Stimulated activated CD4-positive, alpha-beta T cell treated with anti-CD3 and anti-CD28 coated beads, Interleukin-2, amount 100 ng/mL, for 4 hours (primary cell): ENCODE results near the gene SLC28A1.

ENCODE experiments used
- DNase-seq: peaks from one replicate; pipeline ENCODE4 v3.0.0-alpha.2; 2020; ENCODE audit warnings: low read depth

Gene SLC28A1

GRCh38 chr15:84886211-84886983 lies 1.9 kb downstream of the SLC28A1 start:
- DNase-seq: no peak

GRCh38 chr15:84886984-84887299 lies 2.5 kb downstream of the SLC28A1 start:
- DNase-seq: no peak

GRCh38 chr15:84887938-84888337 lies 3.5 kb downstream of the SLC28A1 start:
- DNase-seq: no peak

GRCh38 chr15:84888639-84889038 lies 4.2 kb downstream of the SLC28A1 start:
- DNase-seq: no peak

- no peak for DNase-seq
These were observed 5.0 kb downstream of the SLC28A1 start for GRCh38 chr15:84889313-84889990.

- DNase-seq: no peak
These were observed 5.7 kb downstream of the SLC28A1 start for GRCh38 chr15:84889991-84890669.

GRCh38 chr15:84890670-84891162 lies 6.3 kb downstream of the SLC28A1 start:
- DNase-seq: no peak

GRCh38 chr15:84891339-84891738 lies 6.9 kb downstream of the SLC28A1 start:
- DNase-seq: no peak

- DNase-seq: no peak
These were observed 8.4 kb downstream of the SLC28A1 start for GRCh38 chr15:84892786-84893307.

GRCh38 chr15:84893607-84894006 lies 9.1 kb downstream of the SLC28A1 start:
- DNase-seq: no peak

GRCh38 chr15:84894736-84895425 lies 10.4 kb downstream of the SLC28A1 start:
- DNase-seq: no peak

GRCh38 chr15:84898761-84899160 lies 14.3 kb downstream of the SLC28A1 start:
- DNase-seq: no peak

GRCh38 chr15:84899750-84900149 lies 15.3 kb downstream of the SLC28A1 start:
- DNase-seq: no peak

GRCh38 chr15:84901540-84901939 lies 17.1 kb downstream of the SLC28A1 start:
- no peak for DNase-seq

GRCh38 chr15:84903751-84904150 lies 19.3 kb downstream of the SLC28A1 start:
- no peak for DNase-seq

- no peak for DNase-seq
These were observed 20.0 kb downstream of the SLC28A1 start for GRCh38 chr15:84904419-84904818.

GRCh38 chr15:84905016-84905916 lies 20.8 kb downstream of the SLC28A1 start:
- DNase-seq: no peak

- no peak for DNase-seq
These were observed 23.3 kb downstream of the SLC28A1 start for GRCh38 chr15:84907731-84908130.

- DNase-seq: no peak
These were observed 24.1 kb downstream of the SLC28A1 start for GRCh38 chr15:84908564-84908963.

- no peak for DNase-seq
These were observed 24.6 kb downstream of the SLC28A1 start for GRCh38 chr15:84909029-84909428.

GRCh38 chr15:84909782-84910181 lies 25.3 kb downstream of the SLC28A1 start:
- no peak for DNase-seq
